Testis (tissue), 2 donors: ENCODE measurements around the gene FBXW8.

Experiments
- CTCF ChIP-seq, 3 experiments: fragments of 450-650 bp in 2 of 3; fragments of 200-600 bp in 1 of 3; sonication (generic) in 1 of 3; IDR thresholded peaks; one replicate each; pipeline ENCODE4 v1.5.1; 2016 to 2019; ENCODE audit warnings: antibody characterized with exemption in 3 of 3, mild to moderate bottlenecking in 2 of 3, moderate library complexity in 1 of 3
- POLR2A ChIP-seq: fragments of 450-650 bp; IDR thresholded peaks from one replicate; pipeline ENCODE4 v1.6.1; 2017; ENCODE audit warnings: antibody characterized with exemption, mild to moderate bottlenecking, moderate library complexity

- TF ChIP-seq CTCF (IDR thresholded peaks at IDR 0.05), result no peak
- no peak for TF ChIP-seq POLR2A
Observed at GRCh38 chr12:117044311-117044710, 133.6 kb downstream of the FBXW8 start.
